Activated CD4-positive, alpha-beta T cell treated with anti-CD3 and anti-CD28 coated beads, Interleukin-2, amount 10 ng/mL, durations not matched to agents 7 days and 5 days (primary cell): ENCODE results near the gene TRAF3. TPM values are rescaled to one million over a fixed set of nuclear protein-coding genes. Genes with fewer than 3 reads are reported as not detected.
A peak's percentile ranks its signal among the peaks of the same experiment; 100 is the strongest.

ENCODE experiments used
- CTCF ChIA-PET: fragments of 350-600 bp; sonication (Branson Sonifier 250); formaldehyde crosslinking; loops from one replicate; lab custom pipeline; 2021; ENCODE audit warnings: antibody characterized with exemption; lab: Charles Lee
- POLR2A ChIA-PET: fragments of 350-600 bp; sonication (Branson Sonifier 250); formaldehyde crosslinking; loops from one replicate; lab custom pipeline; 2021; ENCODE audit warnings: antibody characterized with exemption; lab: Charles Lee
- DNase-seq: peaks from one replicate; pipeline ENCODE4 v3.0.0-alpha.2; 2020
- H3K27ac Mint-ChIP-seq: one replicate; pipeline ENCODE4 v1.8.0; 2021; ENCODE audit warnings: mild to moderate bottlenecking, moderate library complexity, mixed read lengths
- H3K27me3 Mint-ChIP-seq: one replicate; pipeline ENCODE4 v1.8.0; 2021; ENCODE audit warnings: mixed read lengths
- H3K36me3 Mint-ChIP-seq: one replicate; pipeline ENCODE4 v1.8.0; 2021; ENCODE audit warnings: low read depth, mixed read lengths
- H3K4me1 Mint-ChIP-seq: one replicate; pipeline ENCODE4 v1.8.0; 2021; ENCODE audit warnings: mixed read lengths
- H3K4me3 Mint-ChIP-seq: one replicate; pipeline ENCODE4 v1.8.0; 2021; ENCODE audit warnings: mild to moderate bottlenecking, moderate library complexity, mixed read lengths
- H3K9me3 Mint-ChIP-seq: one replicate; pipeline ENCODE4 v1.8.0; 2021; ENCODE audit warnings: mixed read lengths
- total RNA-seq, 2 experiments: library from RNA; stranded (reverse); gene quantifications; one replicate each; pipeline ENCODE4 v1.2.3, GENCODE V29; 2021

TRAF3 gene
- total RNA-seq, 2 experiments from 2014 or later = 38.9 to 40.2 TPM

DNA sequence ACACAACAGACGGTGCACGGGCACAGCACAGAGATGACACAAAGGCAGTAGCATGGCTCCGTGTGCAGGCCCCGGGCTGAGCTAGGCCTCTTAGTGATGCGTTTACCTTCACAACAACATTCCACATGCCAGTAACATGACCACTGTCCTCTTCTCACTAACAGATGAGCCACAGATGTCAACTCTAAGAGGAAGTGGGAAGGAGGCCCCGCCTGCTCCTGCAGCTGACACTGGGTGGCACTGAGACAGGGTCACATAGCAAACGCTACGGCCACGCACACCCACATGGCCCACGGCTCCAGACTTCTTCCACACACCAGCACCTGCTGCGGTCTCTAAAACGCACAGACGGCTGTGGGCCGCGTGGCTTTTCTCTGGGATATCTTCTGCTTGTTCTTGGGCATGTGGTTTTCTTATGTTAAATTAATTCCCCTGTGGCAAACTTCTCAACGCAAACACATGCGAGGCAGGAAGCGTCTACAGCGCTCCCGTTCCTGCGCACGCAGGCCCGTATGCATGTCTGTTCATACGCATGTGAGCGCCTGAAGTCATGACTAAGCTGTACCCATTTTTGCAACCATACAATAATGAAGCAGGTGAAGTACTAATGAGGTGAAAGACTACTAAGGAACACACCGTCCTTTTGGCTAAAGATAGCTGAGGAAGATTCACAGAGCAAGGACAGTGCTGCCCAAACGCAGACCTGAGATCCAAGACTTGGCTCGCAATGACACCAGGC, 172.0 kb downstream of the TRAF3 start:
- Mint-ChIP-seq H3K36me3 (peaks cover 3% of the 10 kb centered on the region), H3K4me3 (no peak overlapping the region), H3K9me3 (no peaks in the 10 kb centered on the region), H3K4me1 (peaks cover 30% of the 10 kb centered on the region), H3K27me3 (no peaks in the 10 kb centered on the region), H3K27ac (peak overlapping the region; percentile 85)
- ChIA-PET POLR2A (no interaction called here), CTCF (interaction anchor here (0.9 to 1.1 kb wide), 2 partner anchors 9 to 268 kb away, joined by 3 read pairs; no protein-coding TSS in a partner anchor)
- peak; percentile 58 for DNase-seq

DNA sequence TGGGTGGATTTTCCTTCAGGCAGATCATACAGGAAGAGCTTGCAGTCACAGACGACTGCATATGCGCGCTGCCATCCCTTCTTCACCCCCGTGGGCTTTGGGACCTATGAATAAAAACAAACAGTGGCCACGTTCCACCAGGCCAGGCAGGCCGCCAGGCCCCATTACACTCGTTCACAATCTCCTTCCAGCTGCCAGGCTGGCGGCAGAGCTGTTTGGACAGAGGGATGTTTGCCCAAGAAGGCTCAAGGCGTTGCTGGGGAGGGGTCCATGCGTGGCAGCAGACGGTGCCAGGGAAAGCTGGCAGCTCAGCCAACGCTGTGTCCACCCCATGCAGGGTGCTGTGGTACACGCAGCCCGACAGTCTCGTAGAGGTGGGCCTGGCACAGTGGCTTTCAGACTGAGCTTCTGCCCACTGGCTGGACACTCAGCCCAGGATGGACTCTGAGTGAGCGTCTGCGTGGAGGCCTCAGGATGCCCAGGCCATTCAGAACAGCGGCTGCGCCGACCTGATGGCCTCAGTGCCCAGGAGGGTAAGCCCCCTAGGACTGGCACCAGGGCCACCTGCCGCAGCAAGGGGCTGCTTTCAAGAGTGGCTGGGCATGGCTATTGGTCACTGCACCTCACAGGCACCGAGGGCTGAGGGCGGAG, 172.7 kb downstream of the TRAF3 start:
- no peak for DNase-seq
- POLR2A ChIA-PET = no interaction called here

DNA sequence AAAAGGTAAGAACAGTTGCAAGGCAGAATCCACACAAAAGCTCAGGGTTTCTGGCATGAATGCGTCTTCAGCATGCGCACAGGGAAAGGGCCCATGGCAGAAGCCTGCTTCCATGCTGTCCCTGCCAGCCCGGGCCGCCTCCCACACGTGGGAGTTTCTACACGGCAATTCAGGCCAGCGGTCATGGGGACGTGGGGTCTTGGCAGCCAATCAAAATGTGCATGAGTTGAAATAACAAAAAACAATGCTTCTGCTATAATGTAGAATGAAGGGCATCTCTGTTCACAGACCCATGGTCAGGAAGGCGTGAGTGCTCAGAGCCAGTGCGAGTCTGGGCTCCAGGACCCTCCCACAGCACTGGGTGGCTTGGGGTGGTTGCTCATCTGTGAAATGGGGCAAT, 173.8 kb downstream of the TRAF3 start:
- H3K27me3 Mint-ChIP-seq = no peaks in the 10 kb centered on the region
- H3K4me3 Mint-ChIP-seq = no peak overlapping the region
- CTCF ChIA-PET = no interaction called here
- DNase-seq = no peak
- no peaks in the 10 kb centered on the region for H3K9me3 Mint-ChIP-seq
- POLR2A ChIA-PET = no interaction called here
- H3K27ac Mint-ChIP-seq = no peak overlapping the region
- peaks cover 3% of the 10 kb centered on the region for H3K36me3 Mint-ChIP-seq
- peaks cover 30% of the 10 kb centered on the region for H3K4me1 Mint-ChIP-seq

More for the DNA sequence above, 172.7 kb downstream of the TRAF3 start:
- Mint-ChIP-seq H3K27ac (peak overlapping the region; percentile 85), H3K27me3 (no peaks in the 10 kb centered on the region), H3K36me3 (peaks cover 3% of the 10 kb centered on the region), H3K4me1 (peaks cover 30% of the 10 kb centered on the region), H3K4me3 (no peak overlapping the region), H3K9me3 (no peaks in the 10 kb centered on the region)
- CTCF ChIA-PET = interaction anchor here (0.9 kb wide), 1 partner anchor 268 kb away, joined by 3 read pairs; no protein-coding TSS in a partner anchor

DNA sequence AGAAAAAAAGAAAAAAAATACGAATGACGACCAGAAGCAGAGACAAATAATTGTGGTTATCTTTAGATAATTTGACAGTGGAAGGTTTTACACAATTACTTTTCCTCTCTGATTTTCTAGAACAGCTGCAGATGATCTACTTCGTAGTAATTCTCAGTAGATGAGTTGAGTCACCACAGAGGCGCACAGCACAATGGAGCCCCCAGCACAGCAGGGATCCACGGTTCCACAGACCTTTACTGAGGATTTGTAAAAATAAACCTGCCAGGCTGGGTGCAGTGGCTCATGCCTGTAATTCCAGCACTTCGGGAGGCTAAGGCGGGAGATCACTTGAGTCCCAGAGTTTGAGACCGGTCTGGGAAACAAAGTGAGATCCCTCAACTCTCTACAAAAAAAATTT, 174.6 kb downstream of the TRAF3 start:
- Mint-ChIP-seq H3K27me3 (no peaks in the 10 kb centered on the region), H3K4me3 (no peak overlapping the region), H3K4me1 (peaks cover 24% of the 10 kb centered on the region), H3K9me3 (no peaks in the 10 kb centered on the region), H3K36me3 (peaks cover 3% of the 10 kb centered on the region), H3K27ac (no peak overlapping the region)
- ChIA-PET CTCF (no interaction called here), POLR2A (no interaction called here)
- no peak for DNase-seq

DNA sequence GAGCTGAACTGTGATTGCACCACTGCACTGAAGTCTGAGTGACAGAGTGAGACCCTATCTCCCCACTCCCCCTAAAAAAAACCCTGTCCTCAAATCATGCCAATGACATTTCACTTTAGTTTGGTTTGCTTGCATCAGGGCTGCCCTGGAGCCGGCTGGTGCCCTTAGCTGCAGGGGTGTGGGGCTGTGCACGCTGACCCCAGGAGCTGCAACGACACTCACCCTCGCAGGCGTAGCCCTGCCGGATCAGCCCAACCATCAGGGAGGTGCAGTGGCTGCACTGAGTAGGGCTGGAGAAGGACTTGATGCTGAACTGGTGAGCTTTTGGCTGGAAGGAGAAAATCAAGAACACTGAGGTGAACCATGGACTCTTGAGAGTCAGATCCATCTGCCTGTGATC, 175.0 kb downstream of the TRAF3 start:
- Mint-ChIP-seq H3K4me3 (no peak overlapping the region), H3K27me3 (no peaks in the 10 kb centered on the region), H3K4me1 (peaks cover 19% of the 10 kb centered on the region), H3K27ac (no peak overlapping the region), H3K36me3 (peaks cover 3% of the 10 kb centered on the region), H3K9me3 (no peaks in the 10 kb centered on the region)
- POLR2A ChIA-PET = no interaction called here
- CTCF ChIA-PET = no interaction called here
- no peak for DNase-seq

DNA sequence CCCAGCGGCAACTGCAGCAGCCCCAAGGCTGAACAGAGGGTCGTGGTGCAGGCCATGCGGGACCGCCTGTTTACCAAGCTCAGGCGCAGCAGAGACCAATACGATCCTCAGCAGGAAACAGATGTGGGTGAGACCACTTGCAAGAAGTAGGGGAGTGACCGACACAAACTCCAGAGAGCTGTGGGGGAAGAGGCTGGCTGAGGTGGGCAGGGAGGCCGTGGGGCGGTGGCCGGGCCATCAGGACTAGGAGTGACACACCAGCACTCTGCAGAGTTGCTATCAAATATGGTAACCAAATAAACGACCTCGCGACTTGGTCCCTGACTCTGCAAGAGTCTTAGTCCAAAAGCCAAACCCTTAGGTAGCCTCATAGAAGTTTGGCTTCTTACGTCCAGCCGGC, 175.9 kb downstream of the TRAF3 start:
- CTCF ChIA-PET = no interaction called here
- no peak for DNase-seq
- POLR2A ChIA-PET = no interaction called here
- Mint-ChIP-seq H3K4me3 (no peak overlapping the region), H3K4me1 (peaks cover 13% of the 10 kb centered on the region), H3K9me3 (no peaks in the 10 kb centered on the region), H3K27me3 (no peaks in the 10 kb centered on the region), H3K36me3 (peaks cover 3% of the 10 kb centered on the region), H3K27ac (no peak overlapping the region)

DNA sequence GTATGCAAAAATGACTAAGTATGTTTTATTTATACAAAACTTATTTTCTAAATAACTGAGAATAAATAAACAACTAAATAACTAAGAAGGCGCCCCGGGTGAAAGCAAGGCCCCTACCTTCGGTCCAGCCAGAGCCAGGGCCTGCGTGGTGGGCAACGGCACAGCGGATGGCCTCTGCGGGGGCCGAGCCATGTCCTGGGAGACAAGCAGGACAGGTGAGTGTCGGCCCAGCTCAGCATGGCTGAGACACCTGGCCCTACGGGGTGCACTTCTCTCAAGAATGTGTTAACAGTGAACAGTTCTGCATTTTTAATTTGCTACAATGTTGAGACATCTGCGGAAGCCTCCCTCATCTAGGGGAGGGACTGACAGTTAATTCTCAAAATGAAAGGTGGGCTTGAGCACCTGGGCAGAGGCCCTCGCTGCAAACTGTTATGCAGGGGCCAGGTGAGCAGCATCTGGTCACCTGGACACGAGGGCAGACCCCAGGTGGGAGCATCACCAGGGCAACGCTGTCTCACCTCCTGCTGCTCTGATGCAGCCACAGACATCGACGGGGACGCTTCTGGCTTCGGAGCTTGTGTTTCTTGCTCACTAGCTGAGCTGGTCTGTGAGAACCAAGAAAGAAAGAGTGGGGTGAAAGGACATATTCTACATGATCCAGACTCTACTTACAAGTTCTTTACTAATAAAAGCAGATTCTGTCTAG, 177.0 kb downstream of the TRAF3 start:
- POLR2A ChIA-PET = no interaction called here
- DNase-seq = no peak
- H3K9me3 Mint-ChIP-seq = no peaks in the 10 kb centered on the region
- H3K27ac Mint-ChIP-seq = no peak overlapping the region
- no peaks in the 10 kb centered on the region for H3K27me3 Mint-ChIP-seq
- peaks cover 3% of the 10 kb centered on the region for H3K36me3 Mint-ChIP-seq
- CTCF ChIA-PET = no interaction called here
- peaks cover 7% of the 10 kb centered on the region for H3K4me1 Mint-ChIP-seq
- H3K4me3 Mint-ChIP-seq = no peak overlapping the region

DNA sequence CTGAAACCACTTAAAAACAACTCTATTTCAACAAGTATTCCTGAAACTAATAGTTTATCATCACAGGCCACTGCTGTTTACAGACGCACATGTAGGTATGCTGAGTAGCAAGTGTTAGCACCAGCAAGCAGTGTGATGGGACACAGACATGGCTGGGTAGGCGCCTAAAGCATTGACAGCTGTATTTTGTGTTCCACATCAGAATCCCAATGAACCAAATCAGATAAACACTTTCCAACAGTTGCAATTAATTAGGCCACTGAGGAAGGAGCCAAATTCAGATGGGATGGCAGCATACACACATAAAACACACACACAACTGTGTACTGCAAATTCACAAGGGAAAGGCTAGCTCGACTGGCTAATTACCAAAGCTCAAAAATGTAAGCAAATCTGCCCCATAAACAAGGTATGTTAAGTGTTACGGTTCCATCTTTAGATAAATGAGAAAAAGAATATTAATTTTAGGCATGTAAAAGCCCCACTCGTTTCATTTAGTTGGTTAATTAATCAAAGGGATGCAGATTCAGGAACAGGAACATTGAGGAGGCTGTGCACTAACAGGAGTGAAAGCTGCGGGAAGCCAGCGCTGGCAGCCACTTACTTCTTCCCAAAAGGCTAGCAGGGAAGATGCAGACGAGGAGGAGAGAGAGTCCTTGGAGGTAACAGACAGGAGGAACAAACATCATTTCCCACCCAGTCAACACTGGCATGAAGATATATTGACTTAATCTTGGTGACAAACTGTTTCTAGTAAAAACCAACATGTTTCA, 178.6 kb downstream of the TRAF3 start:
- Mint-ChIP-seq H3K9me3 (no peaks in the 10 kb centered on the region), H3K4me1 (no peaks in the 10 kb centered on the region), H3K4me3 (no peak overlapping the region), H3K36me3 (no peaks in the 10 kb centered on the region), H3K27me3 (no peaks in the 10 kb centered on the region), H3K27ac (no peak overlapping the region)
- DNase-seq = no peak
- ChIA-PET CTCF (interaction anchor here (1.2 kb wide), 1 partner anchor 21 kb away, joined by 4 read pairs; no protein-coding TSS in a partner anchor), POLR2A (no interaction called here)

DNA sequence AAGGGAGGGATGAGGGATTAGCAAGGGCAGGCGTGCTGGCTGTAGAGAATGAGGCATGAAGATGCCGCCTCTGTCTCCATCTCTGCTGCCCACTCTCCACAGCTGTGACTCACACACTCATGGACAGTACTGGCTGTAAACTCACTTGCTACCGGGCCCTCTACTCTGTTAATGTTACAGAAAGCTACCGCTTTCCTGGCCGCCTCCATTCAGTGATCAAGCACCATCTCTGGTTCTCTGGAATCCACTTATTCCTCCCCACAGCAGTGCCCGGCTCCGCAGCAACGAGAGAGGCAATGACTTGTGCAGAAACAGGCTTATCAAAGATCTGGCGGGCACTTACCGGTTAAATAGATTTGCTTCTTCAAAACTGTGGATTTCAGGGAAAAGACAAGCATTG, 180.0 kb downstream of the TRAF3 start:
- Mint-ChIP-seq H3K9me3 (no peaks in the 10 kb centered on the region), H3K4me1 (no peaks in the 10 kb centered on the region)

DNA sequence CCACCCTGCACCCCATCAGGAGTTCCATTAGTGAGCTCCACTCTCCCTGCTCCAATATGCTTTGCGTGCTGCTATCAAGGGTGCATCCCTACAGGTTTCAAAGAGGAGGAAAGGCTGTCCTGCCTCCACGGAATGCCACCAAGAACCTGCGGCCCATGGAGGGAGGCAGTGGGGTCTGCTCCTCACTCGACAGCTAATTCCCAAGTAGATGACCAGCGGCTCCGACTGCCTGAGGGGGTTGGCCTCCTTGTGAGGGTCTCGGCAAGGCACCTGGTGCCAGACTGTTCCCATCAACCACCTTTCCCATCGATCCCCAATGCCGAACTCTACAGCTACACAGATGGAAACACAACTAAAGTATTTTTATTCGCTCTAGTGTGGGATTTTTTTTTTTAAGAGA, 181.2 kb downstream of the TRAF3 start:
- no peak overlapping the region for H3K27ac Mint-ChIP-seq
- no peaks in the 10 kb centered on the region for H3K27me3 Mint-ChIP-seq
- no peak overlapping the region for H3K4me3 Mint-ChIP-seq
- ChIA-PET POLR2A (no interaction called here), CTCF (interaction anchor here (0.6 to 1.3 kb wide), 3 partner anchors 9 to 1858 kb away, joined by 3 read pairs; no protein-coding TSS in a partner anchor)
- H3K4me1 Mint-ChIP-seq = no peaks in the 10 kb centered on the region
- H3K36me3 Mint-ChIP-seq = no peaks in the 10 kb centered on the region
- DNase-seq = no peak
- no peaks in the 10 kb centered on the region for H3K9me3 Mint-ChIP-seq

More for the DNA sequence above, 180.0 kb downstream of the TRAF3 start:
- ChIA-PET CTCF (interaction anchor here (1.3 kb wide), 1 partner anchor 8 kb away, joined by 3 read pairs; no protein-coding TSS in a partner anchor), POLR2A (no interaction called here)
- DNase-seq = no peak
- no peaks in the 10 kb centered on the region for H3K27me3 Mint-ChIP-seq
- H3K36me3 Mint-ChIP-seq = no peaks in the 10 kb centered on the region
- no peak overlapping the region for H3K4me3 Mint-ChIP-seq
- H3K27ac Mint-ChIP-seq = no peak overlapping the region
